Measurements from ENCODE around the gene FAM177B.

- TF ChIP-seq CTCF (conservative IDR thresholded peaks at IDR 0.05; ENCODE audit: low read length) (no peak), EZH2phosphoT487 (IDR thresholded peaks at IDR 0.05; ENCODE audit: borderline replicate concordance) (no peak)
Observed at GRCh38 chr1:222730866-222731265, 6.1 kb upstream of the FAM177B start.
